ENCODE results near the gene FOCAD. TPM values are rescaled to one million over a fixed set of nuclear protein-coding genes. Genes with fewer than 3 reads are reported as not detected.

Gene FOCAD
- total RNA-seq, 2 donors from 2014 or later = 21.5 to 85.7 TPM

DNA sequence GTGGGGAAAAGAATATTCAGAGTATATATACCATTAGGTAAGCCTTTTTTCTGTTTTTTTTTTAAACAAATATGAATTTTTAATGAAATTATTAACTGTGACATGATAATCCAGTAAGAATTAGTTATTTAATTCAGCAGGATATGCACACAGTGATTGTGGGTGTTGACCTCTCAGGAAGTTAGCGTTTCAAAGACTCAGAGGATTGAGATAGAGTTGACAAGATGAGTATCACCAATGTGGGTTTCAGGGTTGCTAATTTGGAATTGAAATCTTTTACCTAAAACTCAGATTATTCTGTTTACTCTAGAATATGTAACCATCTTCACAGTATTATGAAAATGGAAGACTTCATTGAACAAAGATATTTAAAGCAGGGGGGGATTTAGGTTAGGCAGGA is 56.2 kb downstream of the FOCAD start:
- H3K4me3 ChIP-seq = no peak overlapping the region
- H3K27me3 ChIP-seq = no peaks in the 10 kb centered on the region
- intact Hi-C loops (cut with DNase I) = no loop called here
- H3K36me3 ChIP-seq (replicated peaks in 1 of 2; ENCODE audit: insufficient read depth in 1 of 2, low read depth in 2 of 2) = no peaks in the 10 kb centered on the region
- TF ChIP-seq, protein P1, sequence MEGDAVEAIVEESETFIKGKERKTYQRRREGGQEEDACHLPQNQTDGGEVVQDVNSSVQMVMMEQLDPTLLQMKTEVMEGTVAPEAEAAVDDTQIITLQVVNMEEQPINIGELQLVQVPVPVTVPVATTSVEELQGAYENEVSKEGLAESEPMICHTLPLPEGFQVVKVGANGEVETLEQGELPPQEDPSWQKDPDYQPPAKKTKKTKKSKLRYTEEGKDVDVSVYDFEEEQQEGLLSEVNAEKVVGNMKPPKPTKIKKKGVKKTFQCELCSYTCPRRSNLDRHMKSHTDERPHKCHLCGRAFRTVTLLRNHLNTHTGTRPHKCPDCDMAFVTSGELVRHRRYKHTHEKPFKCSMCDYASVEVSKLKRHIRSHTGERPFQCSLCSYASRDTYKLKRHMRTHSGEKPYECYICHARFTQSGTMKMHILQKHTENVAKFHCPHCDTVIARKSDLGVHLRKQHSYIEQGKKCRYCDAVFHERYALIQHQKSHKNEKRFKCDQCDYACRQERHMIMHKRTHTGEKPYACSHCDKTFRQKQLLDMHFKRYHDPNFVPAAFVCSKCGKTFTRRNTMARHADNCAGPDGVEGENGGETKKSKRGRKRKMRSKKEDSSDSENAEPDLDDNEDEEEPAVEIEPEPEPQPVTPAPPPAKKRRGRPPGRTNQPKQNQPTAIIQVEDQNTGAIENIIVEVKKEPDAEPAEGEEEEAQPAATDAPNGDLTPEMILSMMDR (IDR thresholded peaks at IDR 0.05) = no peak
- TF ChIP-seq POLR2A (IDR thresholded peaks at IDR 0.05) = no peak
- no peak overlapping the region for H3K27ac ChIP-seq
- no peaks in the 10 kb centered on the region for H3K9me3 ChIP-seq
- WGBS, 2 donors = 74 to 79% methylated on average over 1 of the region's 1 CpG
- DNase-seq (no peak), ATAC-seq (no peak)
- peaks cover 7% of the 10 kb centered on the region for H3K4me1 ChIP-seq

DNA sequence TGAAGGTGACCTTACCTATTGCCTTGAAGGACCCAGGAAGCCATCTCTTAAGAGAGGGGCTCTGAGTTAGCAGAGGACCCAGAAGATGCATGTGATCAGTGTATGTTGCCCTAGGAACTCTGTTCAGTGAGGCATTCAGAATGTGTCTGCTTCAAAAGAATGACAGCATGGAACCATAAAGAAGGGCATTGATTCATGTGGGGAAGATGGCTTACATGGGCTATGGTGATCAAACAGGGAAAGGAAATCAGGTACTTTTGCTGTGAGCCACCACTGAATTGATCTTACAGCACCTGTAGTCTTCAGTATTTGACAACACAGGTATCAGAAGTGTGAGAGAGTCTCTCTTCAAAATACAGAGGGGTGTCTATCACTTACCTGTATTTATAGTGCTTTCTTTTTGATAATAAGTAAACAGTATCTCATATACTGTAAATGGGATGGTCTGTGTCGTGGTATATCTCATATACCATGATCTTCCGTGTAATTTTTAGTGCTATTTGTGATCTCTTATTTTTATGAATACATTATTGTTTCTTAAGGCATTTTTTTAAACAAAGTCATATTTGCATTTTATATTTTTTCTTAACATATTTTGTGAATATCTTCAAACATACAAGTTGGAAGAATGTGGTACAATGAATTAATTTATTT is 57.0 kb downstream of the FOCAD start:
- no peak for TF ChIP-seq POLR2A (IDR thresholded peaks at IDR 0.05)
- TF ChIP-seq, protein P1 (IDR thresholded peaks at IDR 0.05) = no peak
- WGBS, 2 donors = 96 to 97% methylated on average over 2 of the region's 2 CpGs
- Histone ChIP-seq H3K4me3 (no peak overlapping the region), H3K4me1 (peaks cover 15% of the 10 kb centered on the region), H3K27ac (no peak overlapping the region), H3K9me3 (no peaks in the 10 kb centered on the region), H3K36me3 (replicated peaks in 1 of 2; ENCODE audit: insufficient read depth in 1 of 2, low read depth in 2 of 2) (no peaks in the 10 kb centered on the region), H3K27me3 (no peaks in the 10 kb centered on the region)
- intact Hi-C loops (cut with DNase I) = no loop called here
- DNase-seq = no peak
- no peak for ATAC-seq

DNA sequence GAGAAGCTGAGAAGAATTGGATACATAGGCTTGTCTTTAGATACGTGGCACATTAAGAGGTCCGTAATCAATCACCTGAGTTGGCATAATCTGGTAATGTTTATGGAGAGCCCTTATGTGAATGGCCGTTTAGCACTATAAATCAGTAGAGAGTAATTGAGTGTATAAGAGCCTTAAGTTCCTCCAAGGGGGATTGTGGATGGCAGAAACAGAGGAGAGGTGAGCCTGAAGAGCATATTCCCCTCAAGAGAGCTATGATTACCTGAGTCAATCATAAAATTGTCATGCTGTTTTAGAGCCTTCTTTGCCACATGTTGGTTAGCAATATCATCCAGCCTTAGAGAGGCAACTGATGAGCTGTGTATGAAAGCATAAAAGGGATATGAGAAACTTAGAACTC is 58.8 kb downstream of the FOCAD start:
- intact Hi-C loops (cut with DNase I) = no loop called here
- ATAC-seq = no peak
- WGBS, 2 donors = 90 to 93% methylated on average over 3 of the region's 3 CpGs
- Histone ChIP-seq H3K9me3 (no peaks in the 10 kb centered on the region), H3K27me3 (no peaks in the 10 kb centered on the region), H3K4me1 (peaks cover 18% of the 10 kb centered on the region), H3K4me3 (no peak overlapping the region), H3K27ac (no peak overlapping the region), H3K36me3 (replicated peaks in 1 of 2; ENCODE audit: insufficient read depth in 1 of 2, low read depth in 2 of 2) (no peaks in the 10 kb centered on the region)
- no peak for DNase-seq
- TF ChIP-seq, protein P1 (IDR thresholded peaks at IDR 0.05) = no peak
- TF ChIP-seq POLR2A (IDR thresholded peaks at IDR 0.05) = no peak

DNA sequence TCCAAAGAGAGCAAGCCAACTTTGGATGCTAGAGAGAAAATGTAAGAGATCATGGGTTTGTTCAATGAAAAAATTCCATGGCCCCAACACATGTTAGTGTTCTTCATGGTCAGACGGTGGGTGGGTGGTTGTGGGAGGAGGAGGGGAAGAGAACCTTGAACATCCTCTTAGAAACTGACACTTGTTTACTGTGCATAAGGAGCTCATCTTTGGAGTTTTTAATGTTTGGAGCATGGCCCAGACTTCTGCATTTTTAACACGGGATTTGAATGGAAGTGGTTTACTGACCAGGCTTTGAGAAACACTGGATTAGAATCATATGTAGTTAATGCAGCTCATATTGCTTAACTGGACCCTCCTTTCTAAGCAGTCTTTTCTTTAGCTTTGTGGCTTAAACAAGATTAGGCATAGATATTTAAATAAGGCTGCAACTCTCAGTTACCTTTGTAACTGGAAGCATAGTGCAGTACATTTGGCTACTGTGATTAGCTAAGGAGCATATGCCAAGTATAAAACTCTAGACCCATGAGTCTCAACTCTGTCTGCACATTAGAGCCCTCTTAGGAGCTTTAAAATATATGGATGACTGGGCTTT is 60.1 kb downstream of the FOCAD start:
- intact Hi-C loops (cut with DNase I) = no loop called here
- Histone ChIP-seq H3K9me3 (no peaks in the 10 kb centered on the region), H3K36me3 (replicated peaks in 1 of 2; ENCODE audit: insufficient read depth in 1 of 2, low read depth in 2 of 2) (no peaks in the 10 kb centered on the region), H3K4me1 (peaks cover 18% of the 10 kb centered on the region), H3K4me3 (no peak overlapping the region), H3K27me3 (no peaks in the 10 kb centered on the region), H3K27ac (no peak overlapping the region)
- ATAC-seq = no peak
- 66 to 81% methylated on average over 2 of the region's 2 CpGs for WGBS, 2 donors
- no peak for DNase-seq
- TF ChIP-seq POLR2A (IDR thresholded peaks at IDR 0.05) = no peak
- TF ChIP-seq, protein P1 (IDR thresholded peaks at IDR 0.05) = no peak

DNA sequence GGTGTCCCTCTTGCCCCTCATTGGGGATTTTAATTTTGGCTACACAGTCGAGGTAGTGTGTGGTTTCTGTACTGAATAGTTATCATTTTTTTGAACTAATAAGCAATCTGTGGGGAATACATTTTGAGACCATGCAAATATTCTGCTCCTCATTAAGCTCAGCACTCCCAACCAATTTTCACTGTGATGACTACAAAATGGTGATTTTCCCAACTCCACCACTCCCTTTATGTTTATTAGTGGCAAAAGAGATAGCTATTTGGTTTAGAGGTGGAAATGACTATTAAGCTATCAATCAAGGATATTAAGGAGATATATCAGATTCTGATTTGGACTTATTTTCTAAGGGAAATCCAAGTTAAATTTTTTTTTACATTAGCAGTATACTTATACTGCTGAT is 62.9 kb downstream of the FOCAD start:
- ATAC-seq = no peak
- H3K27ac ChIP-seq = no peak overlapping the region
- H3K36me3 ChIP-seq (replicated peaks in 1 of 2; ENCODE audit: insufficient read depth in 1 of 2, low read depth in 2 of 2) = no peaks in the 10 kb centered on the region
- H3K27me3 ChIP-seq = no peaks in the 10 kb centered on the region
- peaks cover 24% of the 10 kb centered on the region for H3K4me1 ChIP-seq
- H3K9me3 ChIP-seq = no peaks in the 10 kb centered on the region
- TF ChIP-seq, protein P1 (IDR thresholded peaks at IDR 0.05) = no peak
- TF ChIP-seq POLR2A (IDR thresholded peaks at IDR 0.05) = no peak
- intact Hi-C loops (cut with DNase I) = no loop called here
- H3K4me3 ChIP-seq = no peak overlapping the region
- no peak for DNase-seq
- 82 to 86% methylated on average over 1 of the region's 1 CpG for WGBS, 2 donors

All from body of pancreas (tissue), 4 donors.